ENCODE data around the gene HDDC3. TPM values are rescaled to one million over a fixed set of nuclear protein-coding genes. Genes with fewer than 3 reads are reported as not detected.

Gene HDDC3
- total and polyA plus RNA-seq, 9 of the 15 experiments (the other 6 are each of a cell fraction or from before 2014, with no cell fraction given), result 14.9 to 55.8 (median 36.9) TPM

- TF ChIP-seq DMBX1 (CRISPR knock-in tag; IDR thresholded peaks at IDR 0.05; ENCODE audit: borderline replicate concordance) (0 out of 2 replicates have a peak, but pooled peaks have one; percentile 29), ZBTB43 (CRISPR knock-in tag; IDR thresholded peaks at IDR 0.05) (no peak), ILF3 (IDR thresholded peaks at IDR 0.05; ENCODE audit: borderline replicate concordance) (no peak), XRCC3 (IDR thresholded peaks at IDR 0.05) (no peak), FOXK1 (CRISPR knock-in tag; IDR thresholded peaks at IDR 0.05; ENCODE audit: borderline replicate concordance) (no peak), ZNF778 (CRISPR knock-in tag; IDR thresholded peaks at IDR 0.05) (no peak), BHLHE40 (IDR thresholded peaks at IDR 0.05; ENCODE audit: low read length) (peak; percentile 70), ZNF583 (CRISPR knock-in tag; IDR thresholded peaks at IDR 0.05) (peak; percentile 78; the same call in 1 of the 2 replicates), HMGN3 (IDR thresholded peaks at IDR 0.05; ENCODE audit: borderline replicate concordance, extremely low read depth, insufficient read length, low read depth, low read length) (no peak), HIVEP1 (CRISPR knock-in tag; IDR thresholded peaks at IDR 0.05) (no peak; the same call in 1 of the 2 replicates), CBFA2T2 (conservative IDR thresholded peaks at IDR 0.05) (no peak), ZNF445 (CRISPR knock-in tag; IDR thresholded peaks at IDR 0.05; ENCODE audit: low read depth) (no peak), SIRT6 (IDR thresholded peaks at IDR 0.05; ENCODE audit: low read depth, low read length) (no peak), MYC (IDR thresholded peaks at IDR 0.05; ENCODE audit: low read depth, low read length) (peak; percentile 53), MYC (CRISPR knock-in tag; IDR thresholded peaks at IDR 0.05; ENCODE audit: borderline replicate concordance, low read depth) (no peak), POLR2AphosphoS2 (IDR thresholded peaks at IDR 0.05; ENCODE audit: low read length) (0 out of 2 replicates have a peak, but pooled peaks have one; percentile 77)
- TF ChIP-seq, protein P1, sequence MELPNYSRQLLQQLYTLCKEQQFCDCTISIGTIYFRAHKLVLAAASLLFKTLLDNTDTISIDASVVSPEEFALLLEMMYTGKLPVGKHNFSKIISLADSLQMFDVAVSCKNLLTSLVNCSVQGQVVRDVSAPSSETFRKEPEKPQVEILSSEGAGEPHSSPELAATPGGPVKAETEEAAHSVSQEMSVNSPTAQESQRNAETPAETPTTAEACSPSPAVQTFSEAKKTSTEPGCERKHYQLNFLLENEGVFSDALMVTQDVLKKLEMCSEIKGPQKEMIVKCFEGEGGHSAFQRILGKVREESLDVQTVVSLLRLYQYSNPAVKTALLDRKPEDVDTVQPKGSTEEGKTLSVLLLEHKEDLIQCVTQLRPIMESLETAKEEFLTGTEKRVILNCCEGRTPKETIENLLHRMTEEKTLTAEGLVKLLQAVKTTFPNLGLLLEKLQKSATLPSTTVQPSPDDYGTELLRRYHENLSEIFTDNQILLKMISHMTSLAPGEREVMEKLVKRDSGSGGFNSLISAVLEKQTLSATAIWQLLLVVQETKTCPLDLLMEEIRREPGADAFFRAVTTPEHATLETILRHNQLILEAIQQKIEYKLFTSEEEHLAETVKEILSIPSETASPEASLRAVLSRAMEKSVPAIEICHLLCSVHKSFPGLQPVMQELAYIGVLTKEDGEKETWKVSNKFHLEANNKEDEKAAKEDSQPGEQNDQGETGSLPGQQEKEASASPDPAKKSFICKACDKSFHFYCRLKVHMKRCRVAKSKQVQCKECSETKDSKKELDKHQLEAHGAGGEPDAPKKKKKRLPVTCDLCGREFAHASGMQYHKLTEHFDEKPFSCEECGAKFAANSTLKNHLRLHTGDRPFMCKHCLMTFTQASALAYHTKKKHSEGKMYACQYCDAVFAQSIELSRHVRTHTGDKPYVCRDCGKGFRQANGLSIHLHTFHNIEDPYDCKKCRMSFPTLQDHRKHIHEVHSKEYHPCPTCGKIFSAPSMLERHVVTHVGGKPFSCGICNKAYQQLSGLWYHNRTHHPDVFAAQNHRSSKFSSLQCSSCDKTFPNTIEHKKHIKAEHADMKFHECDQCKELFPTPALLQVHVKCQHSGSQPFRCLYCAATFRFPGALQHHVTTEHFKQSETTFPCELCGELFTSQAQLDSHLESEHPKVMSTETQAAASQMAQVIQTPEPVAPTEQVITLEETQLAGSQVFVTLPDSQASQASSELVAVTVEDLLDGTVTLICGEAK (IDR thresholded peaks at IDR 0.05), result no peak
- TF ChIP-seq, protein P1 (CRISPR knock-in tag; IDR thresholded peaks at IDR 0.05), result no peak
These were observed 16.4 kb downstream of the HDDC3 start (continued) for GRCh38 chr15:90915808-90916440.
